ENCODE measurements around the gene MDN1. TPM values are rescaled to one million over a fixed set of nuclear protein-coding genes. Genes with fewer than 3 reads are reported as not detected.
A peak's percentile ranks its signal among the peaks of the same experiment; 100 is the strongest.

The MDN1 gene
- total and polyA plus RNA-seq, 2 of the 8 experiments (the other 6 are each of a cell fraction or from before 2014, with no cell fraction given), result 53.5 to 179 TPM

DNA sequence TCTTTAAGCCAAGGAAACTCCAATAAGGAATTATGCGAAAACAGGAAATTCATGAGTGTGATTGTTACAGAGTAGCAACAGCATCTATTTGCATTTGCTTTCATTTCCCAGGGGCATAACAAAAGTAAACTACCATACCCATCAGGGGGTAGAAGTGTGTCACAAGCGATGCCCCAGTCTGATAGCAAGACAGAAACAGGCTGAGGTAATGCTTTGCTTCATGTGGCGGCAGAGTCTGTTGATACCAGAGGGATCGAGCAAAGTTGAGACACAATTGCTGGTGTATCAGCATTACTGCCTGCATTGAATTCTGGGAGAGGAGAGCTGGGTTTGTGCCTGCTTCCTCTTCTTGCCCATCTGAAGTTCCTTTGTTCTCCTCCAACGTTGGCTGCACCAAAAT, 129.9 kb downstream of the MDN1 start (continued):
- TF ChIP-seq MAFK (IDR thresholded peaks at IDR 0.05; ENCODE audit: low read depth, low read length) (peak; percentile 71; the same call in 1 of the 2 replicates), TEAD4 (IDR thresholded peaks at IDR 0.05; ENCODE audit: low read depth, low read length) (0 out of 2 replicates have a peak, but pooled peaks have one; percentile 18), JUND (IDR thresholded peaks at IDR 0.05; ENCODE audit: low read length) (peak; percentile 14; the same call in 1 of the 2 replicates), CHD1 (IDR thresholded peaks at IDR 0.05; ENCODE audit: low read depth, low read length) (no peak), BCL11A (IDR thresholded peaks at IDR 0.05; ENCODE audit: low read depth in 2 of 2, low read length in 2 of 2) (no peak), GTF2F1 (IDR thresholded peaks at IDR 0.05; ENCODE audit: borderline replicate concordance, low read depth, low read length) (no peak), SP1 (IDR thresholded peaks at IDR 0.05; ENCODE audit: low read depth, low read length) (peak; percentile 72), EP300 (IDR thresholded peaks at IDR 0.05; ENCODE audit: borderline replicate concordance in 1 of 2, low read depth in 2 of 2, low read length in 2 of 2) (peak in 1 of 2 experiments; percentile 71; a peak in 1 of 3 replicates), CHD7 (IDR thresholded peaks at IDR 0.05; ENCODE audit: insufficient replicate concordance, low read length) (peak; percentile 93), ZNF274 (IDR thresholded peaks at IDR 0.05; ENCODE audit: borderline replicate concordance, extremely low read depth, low read length) (no peak)
- TF ChIP-seq, protein P1, sequence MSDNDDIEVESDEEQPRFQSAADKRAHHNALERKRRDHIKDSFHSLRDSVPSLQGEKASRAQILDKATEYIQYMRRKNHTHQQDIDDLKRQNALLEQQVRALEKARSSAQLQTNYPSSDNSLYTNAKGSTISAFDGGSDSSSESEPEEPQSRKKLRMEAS (IDR thresholded peaks at IDR 0.05), result peak; percentile 52; the same call in 1 of the 2 replicates
